GM12891 (cell line): Measurements from ENCODE around the gene DYNC2H1.

Source experiments
- POLR2A ChIP-seq: IDR thresholded peaks from 2 replicates; pipeline ENCODE4 v1.6.1; 2011; ENCODE audit warnings: low read depth, low read length, control low read depth
- POLR2AphosphoS5 ChIP-seq: IDR thresholded peaks from 2 replicates; pipeline ENCODE4 v1.6.1; 2011; ENCODE audit warnings: low read depth, low read length, control low read depth

DNA sequence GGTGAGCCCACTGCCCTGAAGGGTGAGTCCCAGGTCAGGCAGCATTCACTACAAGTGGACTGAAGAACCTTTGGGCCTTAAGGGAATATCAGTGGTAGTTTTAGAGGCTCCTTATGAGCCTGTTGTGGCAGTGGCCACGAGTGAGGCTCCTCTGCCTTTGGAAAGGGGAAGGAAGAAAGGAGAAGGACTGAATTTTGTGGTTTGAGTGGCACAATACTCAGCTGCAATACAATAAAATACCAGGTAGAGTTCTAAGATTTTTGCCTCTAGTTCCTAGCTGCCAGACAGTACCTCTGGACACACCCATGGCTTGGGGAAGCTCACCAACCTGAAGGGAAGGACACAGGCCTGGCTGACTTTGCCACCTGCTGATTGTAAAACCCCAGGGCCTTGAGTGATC, 260.9 kb downstream of the DYNC2H1 start:
- TF ChIP-seq POLR2AphosphoS5: no peak
- no peak for TF ChIP-seq POLR2A
